NCI-H2171 (cell line): Measurements from ENCODE around the gene LRIG1.

Experiments
- DNase-seq: peaks from one replicate; lab custom pipeline; 2025; lab: John Stamatoyannopoulos, UW

Gene LRIG1

GRCh38 chr3:66506154-66506553 lies 5.3 kb upstream of the LRIG1 start:
- DNase-seq, result no peak

- DNase-seq, result no peak
Measured at GRCh38 chr3:66504850-66505641, 4.2 kb upstream of the LRIG1 start.

GRCh38 chr3:66502981-66503380 lies 2.2 kb upstream of the LRIG1 start:
- DNase-seq, result no peak

GRCh38 chr3:66502245-66502874 lies 1.5 kb upstream of the LRIG1 start:
- no peak for DNase-seq

GRCh38 chr3:66501483-66502244 lies 842 bp upstream of the LRIG1 start:
- DNase-seq, result no peak

- DNase-seq, result no peak
Measured at GRCh38 chr3:66499881-66500575, 794 bp downstream of the LRIG1 start.

GRCh38 chr3:66498687-66499621 lies 1.9 kb downstream of the LRIG1 start:
- no peak for DNase-seq

- no peak for DNase-seq
Measured at GRCh38 chr3:66497985-66498671, 2.7 kb downstream of the LRIG1 start.

GRCh38 chr3:66497288-66497984 lies 3.4 kb downstream of the LRIG1 start:
- DNase-seq, result no peak

GRCh38 chr3:66496746-66497145 lies 4.1 kb downstream of the LRIG1 start:
- DNase-seq, result no peak

- DNase-seq, result no peak
Measured at GRCh38 chr3:66496301-66496700, 4.5 kb downstream of the LRIG1 start.

GRCh38 chr3:66495668-66496045 lies 5.2 kb downstream of the LRIG1 start:
- no peak for DNase-seq

- DNase-seq, result no peak
Measured at GRCh38 chr3:66494959-66495667, 5.7 kb downstream of the LRIG1 start.

GRCh38 chr3:66493458-66494099 lies 7.2 kb downstream of the LRIG1 start:
- no peak for DNase-seq

- DNase-seq, result no peak
Measured at GRCh38 chr3:66492672-66493071, 8.2 kb downstream of the LRIG1 start.

- no peak for DNase-seq
Measured at GRCh38 chr3:66492071-66492470, 8.8 kb downstream of the LRIG1 start.

- DNase-seq, result no peak
Measured at GRCh38 chr3:66490984-66491383, 9.8 kb downstream of the LRIG1 start.

GRCh38 chr3:66490214-66490613 lies 10.6 kb downstream of the LRIG1 start:
- DNase-seq, result no peak

GRCh38 chr3:66489581-66489980 lies 11.2 kb downstream of the LRIG1 start:
- DNase-seq, result no peak
